Esophagus squamous epithelium (tissue), 4 donors: ENCODE data around the gene SLC26A11.

ENCODE experiments used
- POLR2A ChIP-seq, 4 donors: fragments of 450-650 bp; IDR thresholded peaks; one replicate each; pipeline ENCODE4 v1.6.1; 2017; ENCODE audit warnings: antibody characterized with exemption in 4 of 4, mild to moderate bottlenecking in 4 of 4, moderate library complexity in 3 of 4
- TF ChIP-seq, protein P1 (sequence below), 6 experiments: fragments of 450-650 bp in 4 of 6; fragments of 200-600 bp in 2 of 6; sonication (generic) in 2 of 6; IDR thresholded peaks; one replicate each; pipeline ENCODE4 v1.5.1; 2016 to 2019; ENCODE audit warnings: antibody characterized with exemption in 6 of 6, mild to moderate bottlenecking in 4 of 6, moderate library complexity in 4 of 6

DNA sequence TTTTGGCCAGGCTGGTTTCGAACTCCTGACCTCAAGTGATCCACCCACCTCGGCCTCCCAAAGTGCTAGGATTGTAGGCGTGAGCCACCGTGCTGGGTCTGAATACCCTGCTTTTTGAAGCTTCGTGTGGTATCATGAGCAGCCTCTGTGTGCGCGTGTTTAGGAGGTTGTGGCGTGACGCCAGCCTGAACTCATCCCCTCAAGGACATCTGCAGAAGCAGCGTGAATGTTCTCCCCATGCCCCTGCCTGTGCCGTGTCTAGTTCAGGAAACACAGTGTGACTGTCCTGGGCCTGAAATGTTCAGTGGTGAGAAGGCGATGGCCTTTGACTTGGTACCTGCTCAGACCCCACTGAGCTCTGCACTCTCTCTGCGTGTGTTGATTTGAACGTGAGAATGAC is 76.0 kb downstream of the SLC26A11 start:
- TF ChIP-seq, protein P1, sequence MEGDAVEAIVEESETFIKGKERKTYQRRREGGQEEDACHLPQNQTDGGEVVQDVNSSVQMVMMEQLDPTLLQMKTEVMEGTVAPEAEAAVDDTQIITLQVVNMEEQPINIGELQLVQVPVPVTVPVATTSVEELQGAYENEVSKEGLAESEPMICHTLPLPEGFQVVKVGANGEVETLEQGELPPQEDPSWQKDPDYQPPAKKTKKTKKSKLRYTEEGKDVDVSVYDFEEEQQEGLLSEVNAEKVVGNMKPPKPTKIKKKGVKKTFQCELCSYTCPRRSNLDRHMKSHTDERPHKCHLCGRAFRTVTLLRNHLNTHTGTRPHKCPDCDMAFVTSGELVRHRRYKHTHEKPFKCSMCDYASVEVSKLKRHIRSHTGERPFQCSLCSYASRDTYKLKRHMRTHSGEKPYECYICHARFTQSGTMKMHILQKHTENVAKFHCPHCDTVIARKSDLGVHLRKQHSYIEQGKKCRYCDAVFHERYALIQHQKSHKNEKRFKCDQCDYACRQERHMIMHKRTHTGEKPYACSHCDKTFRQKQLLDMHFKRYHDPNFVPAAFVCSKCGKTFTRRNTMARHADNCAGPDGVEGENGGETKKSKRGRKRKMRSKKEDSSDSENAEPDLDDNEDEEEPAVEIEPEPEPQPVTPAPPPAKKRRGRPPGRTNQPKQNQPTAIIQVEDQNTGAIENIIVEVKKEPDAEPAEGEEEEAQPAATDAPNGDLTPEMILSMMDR (IDR thresholded peaks at IDR 0.05): no peak
- no peak for TF ChIP-seq POLR2A (IDR thresholded peaks at IDR 0.05)
